NCI-H1417 (cell line): ENCODE data around the gene ZNF563.
"Not testable (repeated sequence)": the region's sequence is repeated elsewhere in the genome, so short reads cannot be mapped to it uniquely, and the experiment has no call there.

ENCODE experiments used
- DNase-seq, 3 experiments: peaks; one replicate each; lab custom pipeline; 2025; lab: John Stamatoyannopoulos, UW

ZNF563 gene

GRCh38 chr19:12333162-12334159 is at the start of gene ZNF563:
Gene ZNF563 (minus strand): TSS chr19:12333633. CDS start chr19:12333482, 151 bp downstream.
- peak; percentile 94 to 99 (median 97) for DNase-seq

DNA sequence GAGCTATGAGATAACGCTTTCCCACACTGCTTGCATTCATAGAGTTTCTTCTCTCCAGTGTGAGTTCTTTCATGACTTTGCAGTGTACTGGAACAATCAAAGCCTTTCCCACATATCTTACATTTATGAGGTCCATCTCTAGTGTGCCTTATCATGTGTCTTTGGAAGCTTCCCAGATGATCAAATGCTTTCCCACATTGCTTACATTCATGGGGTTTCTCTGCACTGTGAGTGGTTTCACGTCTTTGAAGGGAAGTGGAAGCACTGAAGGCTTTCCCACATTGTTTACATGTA is 47.0 kb upstream of the ZNF563 start:
- DNase-seq = no peak

DNA sequence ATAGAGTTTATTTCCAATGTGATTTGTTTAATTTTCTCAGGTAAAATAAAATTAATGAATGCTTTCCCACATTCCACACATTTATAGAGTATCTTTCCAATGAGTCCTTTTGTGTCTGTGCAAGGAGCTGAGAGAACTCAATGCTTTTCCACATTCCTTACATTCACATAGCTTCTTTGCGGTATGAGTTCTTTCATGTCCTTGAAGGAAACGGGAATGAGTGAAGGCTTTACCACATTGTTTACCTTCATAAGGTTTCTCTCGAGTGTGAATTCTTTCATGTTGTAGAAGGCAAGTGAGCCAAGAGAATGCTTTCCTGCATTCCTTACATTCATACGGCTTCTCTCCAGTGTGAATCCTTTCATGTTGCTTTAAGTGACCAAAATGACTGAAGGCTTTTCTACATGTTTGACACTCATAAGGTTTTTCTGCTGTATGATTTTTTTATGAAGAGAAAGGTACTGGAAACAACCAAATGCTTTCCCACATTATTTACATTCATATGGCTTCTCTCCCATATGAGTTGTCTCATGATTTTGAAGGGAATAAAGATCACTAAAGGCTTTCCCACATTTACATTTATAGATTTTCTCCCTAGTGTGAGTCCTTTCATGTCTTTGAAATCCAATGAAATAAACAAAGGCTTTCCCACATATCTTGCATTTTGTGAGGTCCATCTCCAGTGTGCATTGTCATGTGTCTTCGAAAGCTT is 46.5 kb upstream of the ZNF563 start:
- no peak for DNase-seq

GRCh38 chr19:12374026-12374425 is 40.6 kb upstream of the ZNF563 start:
- DNase-seq = no peak

DNA sequence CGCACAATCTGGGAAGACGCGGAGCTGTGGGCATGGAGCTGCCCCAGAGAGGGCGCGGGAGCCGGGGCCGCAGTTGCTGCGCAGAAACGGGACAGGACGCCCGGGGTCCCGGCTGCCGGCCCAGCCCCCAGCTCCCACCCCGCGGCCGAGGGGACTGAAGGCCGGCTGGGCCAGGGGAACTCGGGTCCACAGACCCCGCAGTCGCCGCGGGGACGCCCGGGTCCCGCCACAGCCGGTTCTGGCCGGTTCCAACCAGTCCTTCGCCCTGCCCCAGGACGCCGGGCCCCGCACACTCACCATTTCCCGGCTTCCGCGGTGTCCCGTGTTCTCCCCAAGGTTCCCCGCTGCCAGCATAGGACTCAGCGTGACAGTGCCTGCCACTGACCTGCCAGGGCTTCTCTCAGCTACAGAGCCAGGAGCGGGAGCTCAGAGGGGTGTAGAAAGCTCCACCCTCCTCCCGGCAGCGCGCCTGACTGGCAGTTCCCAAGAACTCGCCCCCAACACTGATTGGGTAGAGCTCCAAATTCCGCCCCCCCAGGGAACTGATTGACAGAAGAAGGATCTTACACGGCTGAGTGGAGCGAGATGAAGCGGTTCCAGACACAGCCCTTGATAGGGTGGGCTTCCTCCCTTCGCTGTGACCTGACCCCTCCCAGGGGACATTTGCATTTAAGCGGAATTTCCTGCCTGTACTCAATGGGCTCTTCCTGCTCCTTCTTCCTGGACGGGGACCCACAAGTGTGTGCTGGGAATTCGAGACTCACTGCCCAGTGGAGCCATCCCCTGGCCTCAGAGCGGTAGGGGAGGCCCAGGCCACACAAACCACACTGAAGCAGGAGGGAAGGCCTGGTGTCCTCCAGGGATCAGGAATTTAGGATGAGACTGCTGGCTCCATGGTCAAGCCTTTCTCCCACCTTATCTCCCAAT is 32.1 kb upstream of the ZNF563 start, which contains the start of gene ZNF442:
Gene ZNF442 (minus strand): TSS at position 448 of the 927 bp plus-strand sequence. CDS start 2,052 bp downstream, outside the sequence.
- peak in 2 of 3 experiments; percentile 95 to 98 for DNase-seq

DNA sequence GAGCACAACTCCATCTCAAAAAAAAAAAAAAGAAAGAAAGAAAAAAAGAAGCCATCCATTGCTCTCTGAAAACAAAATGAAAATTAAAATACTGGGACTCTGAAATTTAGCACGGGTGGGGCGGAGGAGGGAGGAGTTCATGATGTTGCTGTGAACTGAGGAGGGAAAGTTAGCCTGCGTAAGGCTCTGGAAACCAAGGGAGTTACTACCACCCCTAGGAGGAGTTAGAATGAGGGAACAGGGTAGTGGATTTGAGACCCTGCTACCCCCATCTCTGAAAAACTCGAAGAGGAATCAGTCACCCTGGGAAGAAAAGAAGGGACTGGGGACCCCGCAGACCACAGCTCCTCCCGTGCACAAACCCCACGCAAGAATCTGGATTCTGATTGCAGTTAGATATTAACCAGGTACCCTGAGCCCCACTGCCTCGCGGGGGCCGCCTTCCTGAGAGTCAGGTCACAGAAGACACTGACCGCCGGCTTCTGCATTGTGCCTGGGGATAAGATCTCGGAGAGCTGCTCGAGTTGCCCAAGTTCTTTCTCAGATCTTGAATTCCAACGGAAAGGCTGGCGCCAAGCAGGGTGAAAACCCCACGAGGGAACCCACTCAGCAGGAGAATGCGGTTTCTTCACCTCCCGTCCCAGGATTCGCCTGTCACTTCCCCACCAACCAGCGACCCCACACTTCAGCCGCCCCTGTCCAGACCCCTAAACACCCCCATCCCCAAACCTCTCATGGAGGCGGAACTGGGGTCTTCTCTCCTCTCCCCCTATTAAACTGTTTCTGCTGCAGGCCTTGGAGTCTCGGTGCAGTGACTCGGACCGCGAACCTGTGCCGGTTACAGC is 31.2 kb upstream of the ZNF563 start:
- peak in 1 of 3 experiments; percentile 54 for DNase-seq

- not testable (repeated sequence) for DNase-seq
Observed at GRCh38 chr19:12362236-12362635, 28.8 kb upstream of the ZNF563 start.

- no peak for DNase-seq
Observed at GRCh38 chr19:12353375-12353774, 19.9 kb upstream of the ZNF563 start.

DNA sequence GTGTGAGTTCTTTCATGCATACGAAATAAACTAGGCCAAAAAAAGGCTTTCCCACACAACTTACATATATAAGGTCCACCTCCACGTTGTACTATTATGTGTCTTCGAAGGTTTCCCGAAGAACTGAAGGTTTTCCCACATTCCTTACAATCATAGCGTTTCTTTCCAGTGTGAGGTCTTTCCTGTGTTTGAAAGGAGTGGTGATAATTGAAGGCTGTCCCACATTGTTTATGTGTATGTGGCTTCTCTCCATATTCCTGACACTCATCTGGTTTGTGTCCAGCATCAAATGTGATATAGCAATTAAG is 17.4 kb upstream of the ZNF563 start:
- no peak for DNase-seq

- DNase-seq = no peak
Observed at GRCh38 chr19:12350185-12350889, 16.9 kb upstream of the ZNF563 start.

- DNase-seq = peak in 1 of 3 experiments; percentile 19
Observed at GRCh38 chr19:12346896-12347295, 13.5 kb upstream of the ZNF563 start.

DNA sequence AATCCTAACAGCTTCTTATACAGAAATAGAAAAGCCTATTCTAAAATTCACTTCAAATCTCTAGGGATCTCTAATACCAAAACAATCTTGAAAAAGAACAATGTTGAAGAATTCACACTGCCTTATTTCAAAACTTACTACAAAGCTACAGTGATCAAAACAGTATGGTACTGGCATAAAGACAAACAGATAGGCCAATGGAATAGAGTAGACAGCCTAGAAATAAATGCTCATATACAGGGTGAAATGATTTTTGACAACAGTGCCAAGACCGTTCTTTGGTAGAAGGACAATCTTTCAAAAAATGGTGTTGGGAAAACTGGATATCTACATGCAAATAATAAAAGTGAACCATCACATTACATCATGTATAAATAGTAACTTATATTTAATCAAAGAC is 11.8 kb upstream of the ZNF563 start:
- DNase-seq = no peak

GRCh38 chr19:12331211-12331941 is 2.1 kb downstream of the ZNF563 start:
- DNase-seq = no peak

GRCh38 chr19:12330340-12330739 is 3.1 kb downstream of the ZNF563 start:
- DNase-seq = no peak

DNA sequence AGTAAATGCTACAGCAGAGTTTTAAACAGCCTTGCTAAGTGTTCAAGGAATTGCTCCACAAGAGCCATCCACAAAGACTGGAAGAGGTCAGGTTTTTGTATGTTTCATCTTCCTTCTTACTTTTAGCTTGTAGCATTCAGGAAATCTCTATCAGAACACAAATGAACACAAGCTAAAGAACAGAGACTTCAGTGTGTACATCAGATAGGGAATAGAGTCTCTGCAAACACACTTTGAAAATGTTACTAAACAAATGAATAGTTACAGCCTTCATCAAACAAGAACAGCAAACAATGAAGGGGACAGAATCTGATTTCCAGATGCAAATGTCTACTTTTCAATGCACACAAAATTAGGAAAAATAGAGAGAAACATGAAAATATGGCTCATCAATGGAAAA is 7.7 kb downstream of the ZNF563 start:
- DNase-seq = no peak

DNA sequence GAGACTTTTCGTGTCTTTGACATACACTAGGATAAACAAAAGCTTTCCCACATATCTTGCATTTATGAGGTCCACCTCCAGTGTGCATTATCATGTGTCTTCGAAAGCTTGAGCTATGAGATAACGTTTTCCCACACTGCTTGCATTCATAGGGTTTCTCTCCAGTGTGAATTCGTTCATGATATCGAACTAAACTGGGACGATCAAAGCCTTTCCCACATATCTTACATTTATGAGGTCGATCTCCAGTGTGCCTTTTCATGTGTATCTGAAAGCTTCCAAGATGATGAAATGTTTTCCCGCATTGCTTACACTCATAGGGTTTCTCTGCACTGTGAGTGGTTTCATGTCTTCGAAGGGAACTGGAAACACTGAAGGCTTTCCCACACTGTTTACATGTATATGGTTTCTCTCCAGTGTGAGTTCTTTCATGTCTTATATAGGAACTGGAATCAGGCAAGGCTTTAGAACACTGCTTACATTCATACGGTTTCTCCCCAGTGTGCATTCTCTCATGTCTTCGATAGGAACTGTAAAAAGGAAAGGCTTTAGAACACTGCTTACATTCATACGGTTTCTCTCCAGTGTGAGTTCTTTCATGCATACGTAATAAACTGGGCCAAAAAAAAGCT is 14.5 kb downstream of the ZNF563 start:
- no peak for DNase-seq

- DNase-seq = no peak
Observed at GRCh38 chr19:12314553-12314952, 18.9 kb downstream of the ZNF563 start.

DNA sequence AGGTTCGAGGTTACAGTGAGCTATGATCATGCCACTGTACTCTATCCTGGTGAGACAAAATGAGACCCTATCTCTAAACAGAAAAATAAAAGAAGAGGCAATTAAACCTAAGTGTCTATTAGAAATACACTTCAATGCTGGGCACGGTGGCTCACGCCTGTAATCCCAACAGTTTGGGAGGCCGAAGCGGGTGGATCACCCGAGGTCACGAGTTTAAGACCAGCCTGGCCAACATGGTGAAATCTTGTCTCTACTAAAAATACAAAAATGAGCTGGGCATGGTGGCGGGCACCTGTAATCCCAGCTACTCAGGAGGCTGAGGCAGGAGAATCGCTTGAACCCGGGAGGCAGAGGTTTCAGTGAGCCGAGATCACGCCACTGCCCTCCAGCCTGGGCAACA is 24.5 kb downstream of the ZNF563 start:
- not testable (repeated sequence) for DNase-seq

GRCh38 chr19:12295191-12295590 is 38.2 kb downstream of the ZNF563 start:
- no peak for DNase-seq
